GM18517 (cell line): ENCODE results near the gene ATP5MG.

Experiments used
- ATAC-seq: cut with Tn5 transposase; IDR thresholded peaks from one replicate; pipeline ENCODE4 v1.9.1; 2021; ENCODE audit warnings: mild to moderate bottlenecking, moderate library complexity; ENCODE audit not compliant: unreplicated experiment

ATP5MG gene

DNA sequence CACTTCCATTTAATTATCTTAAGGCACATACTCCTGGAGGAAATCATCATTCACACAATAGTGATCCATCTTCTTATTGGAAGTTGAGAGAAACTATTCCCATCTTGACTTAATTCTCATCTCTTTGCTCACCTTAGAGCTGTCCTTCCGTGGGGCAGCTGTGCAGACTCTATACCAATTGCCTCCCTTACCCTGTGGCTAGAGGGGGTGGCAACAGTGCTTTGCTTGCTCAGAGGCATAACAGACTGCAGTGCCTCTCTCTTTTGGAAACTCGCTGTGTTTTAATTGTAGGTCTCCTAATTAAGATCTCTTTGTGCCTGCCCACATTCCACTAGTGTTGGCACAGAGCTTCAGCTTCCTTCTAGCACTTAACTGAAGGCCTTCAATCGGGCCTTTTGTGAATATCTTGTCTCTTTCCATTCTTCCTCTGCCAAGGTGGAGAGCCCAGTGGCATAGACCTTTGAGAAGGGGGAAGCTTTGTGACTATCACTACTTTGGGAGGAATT lies 40.4 kb downstream of the ATP5MG start:
- no peak for ATAC-seq

DNA sequence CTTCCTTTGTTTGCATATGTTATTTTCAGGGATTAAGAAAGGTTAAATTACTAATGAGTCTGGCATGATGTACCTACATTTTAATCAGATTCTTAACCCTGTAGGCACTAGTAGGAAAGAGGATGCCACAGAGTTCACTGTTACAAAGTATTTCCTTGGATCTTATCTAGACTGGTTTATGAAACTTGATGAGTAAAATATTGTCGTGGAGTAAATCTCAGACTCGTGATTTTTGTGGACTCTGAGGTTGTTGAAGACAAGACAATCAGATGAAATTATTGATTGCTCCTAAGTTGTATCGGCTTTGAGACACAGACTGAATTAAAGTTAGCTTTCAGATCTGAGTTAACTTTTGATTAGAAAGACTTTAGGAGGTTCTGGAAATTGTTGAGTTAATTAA lies 40.9 kb downstream of the ATP5MG start:
- no peak for ATAC-seq

DNA sequence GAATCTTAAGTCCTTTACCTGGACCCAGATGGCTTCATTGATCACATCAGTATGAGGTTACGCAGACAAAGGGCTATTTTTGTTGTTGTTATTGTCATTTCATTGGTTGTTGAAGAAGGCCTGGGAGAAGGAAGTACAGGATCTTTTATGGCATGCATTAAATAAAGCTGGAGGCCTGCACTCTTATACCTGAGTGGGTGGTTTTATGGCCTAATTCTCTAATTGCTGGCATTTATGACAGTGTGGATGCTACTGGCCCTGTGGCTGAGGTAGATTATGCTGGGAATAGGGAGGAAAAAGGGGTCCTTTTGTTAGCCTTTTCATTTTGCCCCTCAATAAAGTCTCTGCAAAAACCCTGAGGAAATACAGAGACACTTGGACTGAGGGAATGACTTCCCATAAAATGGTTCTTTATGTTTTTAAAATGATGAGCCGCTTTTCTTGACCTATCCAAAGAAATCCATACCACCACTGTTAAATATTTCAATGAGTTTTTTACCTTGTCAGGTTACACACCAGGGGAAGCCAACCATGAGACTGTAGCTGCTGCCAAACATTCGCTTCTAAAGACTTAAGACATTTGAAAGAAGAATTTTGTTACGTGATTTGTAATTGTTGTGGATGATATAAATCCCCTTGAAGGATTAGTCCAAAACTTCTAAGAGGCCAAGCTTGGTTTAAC lies 41.6 kb downstream of the ATP5MG start:
- no peak for ATAC-seq

DNA sequence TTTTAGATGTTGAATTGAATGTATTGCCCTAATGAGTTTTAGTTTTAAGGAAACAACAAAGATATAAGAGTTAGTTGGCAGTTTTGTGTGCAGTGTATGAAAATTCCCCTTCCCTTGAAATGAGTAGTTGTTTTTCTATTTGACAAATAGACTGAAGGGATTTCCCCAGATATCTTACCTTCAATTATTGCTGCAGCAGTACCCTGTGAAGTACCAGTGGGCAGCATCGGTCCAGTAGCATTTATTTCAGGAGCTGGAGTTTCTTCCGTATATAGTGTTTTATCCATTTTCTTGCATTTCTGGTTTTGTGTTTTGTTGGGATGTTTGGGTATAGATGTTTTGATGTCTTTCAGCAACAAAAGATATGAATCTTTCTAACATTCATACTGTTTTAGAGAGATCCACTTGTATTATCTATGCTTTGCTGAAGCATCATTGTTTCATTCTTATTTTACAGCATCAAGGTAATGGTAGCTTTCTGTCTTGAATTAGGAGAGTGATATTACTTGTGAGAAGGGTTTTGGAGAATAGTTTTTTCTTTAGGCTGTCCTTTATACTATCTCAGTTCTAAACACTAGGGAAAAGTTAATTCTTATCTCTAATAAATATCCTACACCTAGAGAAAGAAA lies 42.3 kb downstream of the ATP5MG start:
- ATAC-seq, result peak; percentile 42

DNA sequence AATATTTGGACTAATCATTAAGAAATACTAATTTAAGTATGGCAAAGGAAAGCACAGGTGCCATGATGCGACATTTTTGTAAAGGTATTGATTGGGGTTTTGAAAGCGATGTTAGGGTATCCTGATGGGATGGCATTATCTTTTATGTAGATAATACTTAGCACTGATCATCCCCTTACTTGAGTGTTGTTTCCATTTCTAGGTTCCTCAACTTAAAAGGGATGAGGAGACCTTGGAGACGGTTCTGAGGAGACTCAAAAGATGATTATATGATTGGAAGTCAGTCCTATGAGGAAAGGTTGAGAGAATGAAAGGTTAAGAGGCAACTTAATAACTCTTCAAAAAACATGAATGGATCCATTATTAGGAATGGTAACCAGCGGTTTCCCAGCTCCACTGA lies 46.0 kb downstream of the ATP5MG start:
- no peak for ATAC-seq

DNA sequence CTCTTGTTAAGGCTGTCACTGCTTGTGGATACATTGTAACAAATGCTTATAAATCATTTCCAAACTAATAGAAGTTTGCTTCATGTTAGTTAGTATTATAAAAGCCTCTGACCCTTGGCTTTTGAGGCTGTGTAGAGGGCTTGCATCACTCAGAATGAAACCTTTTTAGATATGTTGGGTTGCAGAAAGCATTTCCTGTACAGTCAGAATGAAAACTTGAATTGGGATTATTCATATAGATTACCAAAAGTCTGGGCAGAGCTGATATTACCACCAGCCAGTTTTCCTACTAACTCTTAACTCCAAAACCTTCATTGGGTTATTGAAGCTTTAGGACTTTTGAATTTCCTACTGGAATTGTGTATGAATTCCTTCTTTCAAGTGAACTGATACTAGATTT lies 46.9 kb downstream of the ATP5MG start:
- ATAC-seq, result peak; percentile 87

DNA sequence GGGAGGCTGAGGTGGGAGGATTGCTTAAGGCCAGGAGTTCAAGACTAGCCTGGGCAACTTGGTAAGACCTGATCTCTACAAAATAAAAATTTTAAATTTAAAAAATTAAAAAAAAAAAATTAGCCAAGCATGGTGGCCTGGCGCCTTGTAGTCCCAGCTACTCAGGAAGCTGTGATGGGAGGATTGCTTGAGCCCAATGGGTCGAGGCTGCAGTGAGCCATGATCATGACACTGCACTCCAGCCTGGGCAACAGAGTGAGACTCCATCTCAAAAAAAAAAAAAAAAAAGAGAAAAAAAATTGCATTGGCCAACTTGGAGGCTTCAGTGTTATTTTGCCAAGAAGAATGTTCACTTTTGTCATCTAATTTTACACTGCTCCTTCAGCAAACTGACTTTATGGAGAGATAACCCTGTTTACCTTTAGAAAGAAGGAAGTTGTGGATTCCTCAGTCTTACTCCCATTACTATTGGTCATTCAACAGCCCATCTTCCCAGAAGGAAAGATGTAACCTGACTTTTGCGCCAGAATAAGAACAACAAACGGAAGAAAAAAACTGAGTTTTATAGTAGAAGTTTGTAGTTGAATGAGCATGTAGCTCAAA lies 48.0 kb downstream of the ATP5MG start:
- ATAC-seq, result no peak

DNA sequence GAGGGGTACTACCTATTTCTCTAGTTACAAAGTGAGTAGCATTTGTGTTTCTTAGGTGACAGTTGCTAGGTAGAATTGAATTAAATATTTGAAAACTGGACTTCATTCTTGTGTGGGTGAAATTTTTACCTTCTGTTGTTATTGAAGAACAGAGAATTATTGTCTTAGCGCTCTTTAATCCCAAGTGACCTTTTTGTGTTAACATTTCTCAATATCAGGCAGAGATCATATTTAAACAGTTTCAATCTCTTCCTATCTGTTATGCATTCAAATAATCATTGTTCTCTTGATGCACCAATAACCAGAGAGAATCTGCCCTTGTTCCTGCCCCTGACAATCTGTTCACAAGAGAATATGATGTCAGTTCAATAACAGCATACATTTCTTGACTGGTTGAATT lies 49.0 kb downstream of the ATP5MG start:
- no peak for ATAC-seq
